Caco-2 (cell line): ENCODE results near the gene BPIFA1. TPM values are rescaled to one million over a fixed set of nuclear protein-coding genes. Genes with fewer than 3 reads are reported as not detected.

Experiments used
- BruUV-seq: library from RNA; stranded (reverse); fragments of 400-500 nt; replicated peaks from 2 replicates; lab custom pipeline; 2021; lab: Mats Ljungman, UMichigan
- CTCF ChIA-PET: fragments of 300-600 bp; sonication (Branson Sonifier 250); formaldehyde crosslinking; loops from one replicate; lab custom pipeline; 2022; ENCODE audit warnings: antibody characterized with exemption; lab: Charles Lee
- POLR2A ChIA-PET: fragments of 300-600 bp; sonication (Branson Sonifier 250); formaldehyde crosslinking; loops from one replicate; lab custom pipeline; 2022; ENCODE audit warnings: antibody characterized with exemption; lab: Charles Lee
- DNase-seq, 2 experiments: peaks; one replicate each; pipeline versions ENCODE4 v3.0.0 to v3.0.0-alpha.2; 2020 to 2022
- H3K27me3 ChIP-seq: replicated peaks from 2 replicates; pipeline ENCODE4 v1.6.0; 2011; ENCODE audit warnings: low read length; ENCODE audit not compliant: control insufficient read depth, insufficient read depth
- H3K36me3 ChIP-seq: 2 replicates; pipeline ENCODE4 v1.5.1; 2011; ENCODE audit warnings: low read length; ENCODE audit not compliant: control insufficient read depth, insufficient read depth
- H3K4me1 ChIP-seq: fragments of 250-450 bp; sonication (Bioruptor Pico); 2 replicates; pipeline ENCODE4 v1.5.1; 2020; ENCODE audit warnings: mild to moderate bottlenecking
- H3K4me3 ChIP-seq: 2 replicates; pipeline ENCODE4 v1.5.1; 2011; ENCODE audit warnings: low read depth, mild to moderate bottlenecking, control low read depth, low read length
- H3K9me3 ChIP-seq: fragments of 250-450 bp; sonication (Bioruptor Pico); 2 replicates; pipeline ENCODE4 v1.5.1; 2020; ENCODE audit warnings: mild to moderate bottlenecking, moderate library complexity
- H3K27ac Mint-ChIP-seq: one replicate; pipeline ENCODE4 v1.8.0; 2022; ENCODE audit warnings: mixed read lengths; ENCODE audit not compliant: unreplicated experiment
- H3K27me3 Mint-ChIP-seq: one replicate; pipeline ENCODE4 v1.8.0; 2022; ENCODE audit warnings: mixed read lengths; ENCODE audit not compliant: insufficient read depth, unreplicated experiment
- H3K36me3 Mint-ChIP-seq: one replicate; pipeline ENCODE4 v1.8.0; 2022; ENCODE audit warnings: mild to moderate bottlenecking, mixed read lengths; ENCODE audit not compliant: insufficient read depth, unreplicated experiment
- H3K4me1 Mint-ChIP-seq: one replicate; pipeline ENCODE4 v1.8.0; 2022; ENCODE audit warnings: low read depth, mixed read lengths; ENCODE audit not compliant: unreplicated experiment
- H3K4me3 Mint-ChIP-seq: one replicate; pipeline ENCODE4 v1.8.0; 2022; ENCODE audit warnings: mild to moderate bottlenecking, moderate library complexity, mixed read lengths; ENCODE audit not compliant: unreplicated experiment
- H3K9me3 Mint-ChIP-seq: one replicate; pipeline ENCODE4 v1.8.0; 2022; ENCODE audit warnings: mixed read lengths; ENCODE audit not compliant: unreplicated experiment
- CTCF ChIP-seq, 2 experiments: fragments of 200-600 bp in 1 of 2; IDR thresholded peaks; 1 replicate in 1 of 2; 2 replicates in 1 of 2; pipeline versions ENCODE4 v1.5.1 to v1.8.0; 2011 to 2022; ENCODE audit warnings: antibody characterized with exemption in 1 of 2, control low read depth in 1 of 2, inconsistent platforms in 1 of 2, low read depth in 1 of 2, low read length in 1 of 2, mild to moderate bottlenecking in 1 of 2, moderate library complexity in 1 of 2; ENCODE audit not compliant: insufficient read depth in 1 of 2, severe bottlenecking in 1 of 2, unreplicated experiment in 1 of 2
- intact Hi-C: fragments of 100-400 bp; cut with micrococcal nuclease; formaldehyde crosslinking; loops from one replicate; pipeline ENCODE4 v1.10.0; 2022; ENCODE audit not compliant: unreplicated experiment
- total RNA-seq: library from RNA; stranded (reverse); gene quantifications from 2 replicates; pipeline ENCODE4 v1.2.3, GENCODE V29; 2022

Gene BPIFA1
- total RNA-seq, 1 experiment from 2014 or later, result not detected

- Mint-ChIP-seq H3K4me1 (no peaks in the 10 kb centered on the region), H3K4me3 (no peak within 1 kb of the TSS), H3K36me3 (no peaks in the 10 kb centered on the region), H3K9me3 (no peaks in the 10 kb centered on the region), H3K27me3 (peaks cover 25% of the 10 kb centered on the region), H3K27ac (no peak within 1 kb of the TSS)
- ChIA-PET CTCF (no interaction called here), POLR2A (no interaction called here)
- TF ChIP-seq CTCF (IDR thresholded peaks at IDR 0.05; ENCODE audit: insufficient read depth in 1 of 2, low read depth in 1 of 2, low read length in 1 of 2, severe bottlenecking in 1 of 2, unreplicated experiment in 1 of 2), result no peak
- H3K9me3 ChIP-seq, result no peaks in the 10 kb centered on the region
- no peaks in the 10 kb centered on the region; the same call in none of the 2 replicates for H3K27me3 ChIP-seq
- no peaks in the 10 kb centered on the region for H3K4me1 ChIP-seq
- no peak for DNase-seq
- BruUV-seq, result no TSS peak
- H3K36me3 ChIP-seq, result no peaks in the 10 kb centered on the region
- H3K4me3 ChIP-seq, result no peak within 1 kb of the TSS
- intact Hi-C loops, result no loop called here
These were observed 18.7 kb upstream of the BPIFA1 start, which contains the start of gene BPIFA3 for GRCh38 chr20:33217052-33217451. Gene BPIFA3, plus strand, starts transcription at chr20:33217352. Its CDS starts 185 bp downstream, at chr20:33217537.

DNA sequence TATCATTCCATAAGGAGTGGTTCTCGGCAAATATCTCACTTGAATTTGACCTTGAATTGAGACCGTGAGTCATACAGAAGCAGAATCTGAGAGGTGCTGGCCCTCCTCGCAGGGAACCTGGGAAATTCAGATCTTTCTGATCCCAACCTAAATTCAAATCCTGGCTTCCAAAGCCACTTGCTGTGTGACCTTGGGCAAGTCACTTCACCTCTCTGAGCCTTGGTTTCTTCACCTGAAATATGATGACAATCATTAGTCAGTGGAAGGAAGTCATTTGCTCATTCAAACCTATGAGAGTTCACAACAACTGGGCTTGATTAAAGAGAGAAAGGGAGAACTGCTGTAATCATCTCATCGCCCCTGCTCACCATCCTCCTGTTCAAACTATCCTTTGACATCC, 11.4 kb upstream of the BPIFA1 start:
- DNase-seq, result no peak
- POLR2A ChIA-PET, result no interaction called here
- H3K9me3 Mint-ChIP-seq, result no peaks in the 10 kb centered on the region
- H3K27me3 Mint-ChIP-seq, result peaks cover 21% of the 10 kb centered on the region
- no peaks in the 10 kb centered on the region for H3K36me3 Mint-ChIP-seq
- no peaks in the 10 kb centered on the region for H3K4me1 Mint-ChIP-seq
- H3K4me3 Mint-ChIP-seq, result no peak overlapping the region
- no peaks in the 10 kb centered on the region for H3K9me3 ChIP-seq
- no peak overlapping the region for H3K27ac Mint-ChIP-seq
- BruUV-seq, result no TSS peak
- H3K4me1 ChIP-seq, result no peaks in the 10 kb centered on the region
- intact Hi-C loops, result no loop called here
- H3K36me3 ChIP-seq, result no peaks in the 10 kb centered on the region
- TF ChIP-seq CTCF (IDR thresholded peaks at IDR 0.05; ENCODE audit: insufficient read depth in 1 of 2, low read depth in 1 of 2, low read length in 1 of 2, severe bottlenecking in 1 of 2, unreplicated experiment in 1 of 2), result no peak
- CTCF ChIA-PET, result no interaction called here
- H3K4me3 ChIP-seq, result no peak overlapping the region
- H3K27me3 ChIP-seq, result no peaks in the 10 kb centered on the region; the same call in none of the 2 replicates

DNA sequence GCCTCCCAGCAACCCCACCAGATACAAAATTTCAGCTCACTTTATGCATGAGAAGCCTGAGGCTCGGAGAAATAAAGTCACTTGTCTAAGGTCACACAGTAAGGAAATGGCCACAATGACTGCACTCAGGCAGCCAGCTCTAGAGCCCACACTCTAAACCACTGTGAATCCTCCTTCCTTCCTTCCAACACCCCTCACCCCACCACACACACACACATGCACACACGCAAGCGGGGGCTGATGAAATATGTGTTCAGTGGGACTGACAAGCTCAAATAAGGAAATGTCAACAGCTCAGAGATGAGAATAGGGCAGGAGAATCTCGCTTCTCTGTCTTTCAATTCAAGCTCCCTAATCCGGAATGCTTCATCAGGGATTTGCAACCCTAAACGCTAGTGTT, 6.0 kb upstream of the BPIFA1 start:
- no peaks in the 10 kb centered on the region for H3K4me1 ChIP-seq
- TF ChIP-seq CTCF (IDR thresholded peaks at IDR 0.05; ENCODE audit: insufficient read depth in 1 of 2, low read depth in 1 of 2, low read length in 1 of 2, severe bottlenecking in 1 of 2, unreplicated experiment in 1 of 2), result no peak
- CTCF ChIA-PET, result interaction anchor here (0.6 kb wide), 1 partner anchor 183 kb away, joined by 3 read pairs; no protein-coding TSS in a partner anchor
- Mint-ChIP-seq H3K9me3 (no peaks in the 10 kb centered on the region), H3K4me3 (no peak overlapping the region), H3K36me3 (no peaks in the 10 kb centered on the region), H3K27ac (no peak overlapping the region), H3K4me1 (no peaks in the 10 kb centered on the region), H3K27me3 (peaks cover 32% of the 10 kb centered on the region)
- no peaks in the 10 kb centered on the region for H3K9me3 ChIP-seq
- no peak overlapping the region for H3K4me3 ChIP-seq
- POLR2A ChIA-PET, result no interaction called here
- intact Hi-C loops, result no loop called here
- H3K36me3 ChIP-seq, result no peaks in the 10 kb centered on the region
- BruUV-seq, result no TSS peak
- DNase-seq, result no peak
- peaks cover 6% of the 10 kb centered on the region for H3K27me3 ChIP-seq
